Endodermal cell (in vitro differentiated cells): Measurements from ENCODE around the gene RARRES1. TPM values are rescaled to one million over a fixed set of nuclear protein-coding genes. Genes with fewer than 3 reads are reported as not detected.

Experiments
- DNase-seq: peaks from one replicate; pipeline ENCODE4 v3.0.0-alpha.2; 2017
- H3K27ac ChIP-seq: 2 replicates; pipeline ENCODE4 v1.5.1; 2013; ENCODE audit warnings: mild to moderate bottlenecking, low read depth, low read length, moderate library complexity
- H3K27me3 ChIP-seq: 2 replicates; pipeline ENCODE4 v1.6.1; 2013; ENCODE audit warnings: mild to moderate bottlenecking, low read length, moderate library complexity; ENCODE audit not compliant: insufficient read depth, control insufficient read depth, poor library complexity, severe bottlenecking
- H3K36me3 ChIP-seq: 2 replicates; pipeline ENCODE4 v1.7.0; 2013; ENCODE audit warnings: mild to moderate bottlenecking, low read length, moderate library complexity; ENCODE audit not compliant: control insufficient read depth, insufficient read depth
- H3K4me1 ChIP-seq: one replicate; pipeline ENCODE4 v1.7.0; 2013; ENCODE audit warnings: low read length; ENCODE audit not compliant: control insufficient read depth, insufficient read depth
- H3K4me3 ChIP-seq: 2 replicates; pipeline ENCODE4 v1.5.1; 2013; ENCODE audit warnings: mild to moderate bottlenecking, low read length, moderate library complexity
- H3K9ac ChIP-seq: 2 replicates; pipeline ENCODE4 v1.6.1; 2013; ENCODE audit warnings: mild to moderate bottlenecking, low read length, moderate library complexity; ENCODE audit not compliant: poor library complexity, severe bottlenecking; ENCODE audit errors: extremely low read depth
- H3K9me3 ChIP-seq: 2 replicates; pipeline ENCODE4 v1.6.1; 2013; ENCODE audit warnings: mild to moderate bottlenecking, low read length, moderate library complexity; ENCODE audit not compliant: control insufficient read depth
- H3K27ac Mint-ChIP-seq: 2 replicates; pipeline ENCODE4 v1.8.0; 2020; ENCODE audit warnings: mixed read lengths
- H3K27me3 Mint-ChIP-seq: 2 replicates; pipeline ENCODE4 v1.8.0; 2021; ENCODE audit warnings: mild to moderate bottlenecking, mixed read lengths; ENCODE audit not compliant: insufficient read depth
- H3K36me3 Mint-ChIP-seq: 2 replicates; pipeline ENCODE4 v1.8.0; 2020; ENCODE audit warnings: low read depth, mixed read lengths
- H3K4me1 Mint-ChIP-seq: 2 replicates; pipeline ENCODE4 v1.8.0; 2020; ENCODE audit warnings: mixed read lengths
- H3K4me3 Mint-ChIP-seq: 2 replicates; pipeline ENCODE4 v1.8.0; 2020; ENCODE audit warnings: mild to moderate bottlenecking, moderate library complexity, mixed read lengths
- H3K9me3 Mint-ChIP-seq: 2 replicates; pipeline ENCODE4 v1.8.0; 2020; ENCODE audit warnings: mild to moderate bottlenecking, mixed read lengths
- CTCF ChIP-seq: fragments of 200-600 bp; sonication (generic); conservative IDR thresholded peaks from 2 replicates; pipeline ENCODE4 v1.5.0; 2021; ENCODE audit warnings: antibody characterized with exemption, mild to moderate bottlenecking
- WGBS, 2 experiments: methylation state at CpG; one replicate each; pipeline versions ENCODE4 v1.1.5 to v1.1.7; 2013; ENCODE audit warnings: missing lambda C conversion rate in 2 of 2, mixed read lengths in 1 of 2; ENCODE audit not compliant: insufficient coverage in 1 of 2, insufficient read length in 1 of 2; 5-methylcytosine and 5-hydroxymethylcytosine counted together
- total RNA-seq, 2 donors: library from RNA; stranded (reverse); fragmentation: NEBNext Ultra II Directional in 1 of 2; extraction: Animal tissue kit (Norgen Biotek cat#: 25700) in 1 of 2; gene quantifications; 2 replicates in 1 of 2; 3 replicates in 1 of 2; pipeline ENCODE4 v1.2.1, GENCODE V29; 2021

Gene RARRES1
- total RNA-seq, 2 donors from 2014 or later, result 0.58 to 0.95 TPM

- no peaks in the 10 kb centered on the region for H3K27me3 ChIP-seq
- no peaks in the 10 kb centered on the region for H3K27me3 Mint-ChIP-seq
Measured at GRCh38 chr3:158773166-158773565, 40.9 kb upstream of the RARRES1 start.

GRCh38 chr3:158771982-158772381, 39.7 kb upstream of the RARRES1 start:
- Histone ChIP-seq H3K4me3 (no peak overlapping the region), H3K27ac (no peak overlapping the region), H3K9me3 (no peaks in the 10 kb centered on the region), H3K27me3 (no peaks in the 10 kb centered on the region), H3K36me3 (no peaks in the 10 kb centered on the region), H3K4me1 (peaks cover 6% of the 10 kb centered on the region), H3K9ac (no peak overlapping the region)
- no peak for DNase-seq
- peak overlapping the region; percentile 31 for H3K27ac Mint-ChIP-seq
- WGBS, 2 experiments, result 89 to 92% methylated on average over 2 to 3 of the region's 3 CpGs
- no peak for TF ChIP-seq CTCF
- H3K4me3 Mint-ChIP-seq, result no peak overlapping the region
- no peaks in the 10 kb centered on the region for H3K36me3 Mint-ChIP-seq
- peaks cover 6% of the 10 kb centered on the region for H3K4me1 Mint-ChIP-seq
- no peaks in the 10 kb centered on the region for H3K9me3 Mint-ChIP-seq
- H3K27me3 Mint-ChIP-seq, result no peaks in the 10 kb centered on the region

More at GRCh38 chr3:158773166-158773565, 40.9 kb upstream of the RARRES1 start:
- no peak overlapping the region for H3K27ac Mint-ChIP-seq
- H3K4me1 ChIP-seq, result peaks cover 6% of the 10 kb centered on the region
- H3K9ac ChIP-seq, result no peak overlapping the region
- DNase-seq, result no peak
- no peak overlapping the region for H3K27ac ChIP-seq
- H3K36me3 Mint-ChIP-seq, result no peaks in the 10 kb centered on the region
- no peaks in the 10 kb centered on the region for H3K36me3 ChIP-seq
- H3K9me3 ChIP-seq, result no peaks in the 10 kb centered on the region
- no peak overlapping the region for H3K4me3 Mint-ChIP-seq
- TF ChIP-seq CTCF, result no peak
- peaks cover 5% of the 10 kb centered on the region for H3K4me1 Mint-ChIP-seq
- H3K4me3 ChIP-seq, result no peak overlapping the region
- H3K9me3 Mint-ChIP-seq, result no peaks in the 10 kb centered on the region

GRCh38 chr3:158771577-158771976, 39.3 kb upstream of the RARRES1 start:
- WGBS, 2 experiments, result 89 to 100% methylated on average over 1 of the region's 1 CpG
- Histone ChIP-seq H3K4me3 (no peak overlapping the region), H3K9ac (no peak overlapping the region), H3K4me1 (peaks cover 6% of the 10 kb centered on the region), H3K27ac (no peak overlapping the region), H3K9me3 (no peaks in the 10 kb centered on the region), H3K36me3 (no peaks in the 10 kb centered on the region), H3K27me3 (no peaks in the 10 kb centered on the region)
- H3K27me3 Mint-ChIP-seq, result no peaks in the 10 kb centered on the region
- H3K9me3 Mint-ChIP-seq, result no peaks in the 10 kb centered on the region
- TF ChIP-seq CTCF, result no peak
- H3K36me3 Mint-ChIP-seq, result no peaks in the 10 kb centered on the region
- no peak for DNase-seq
- H3K27ac Mint-ChIP-seq, result peak overlapping the region; percentile 31
- no peak overlapping the region for H3K4me3 Mint-ChIP-seq
- peaks cover 6% of the 10 kb centered on the region for H3K4me1 Mint-ChIP-seq
